ENCODE measurements around the gene RASA3.
"Not testable (repeated sequence)": the region's sequence is repeated elsewhere in the genome, so short reads cannot be mapped to it uniquely, and the experiment has no call there.

The RASA3 gene

DNA sequence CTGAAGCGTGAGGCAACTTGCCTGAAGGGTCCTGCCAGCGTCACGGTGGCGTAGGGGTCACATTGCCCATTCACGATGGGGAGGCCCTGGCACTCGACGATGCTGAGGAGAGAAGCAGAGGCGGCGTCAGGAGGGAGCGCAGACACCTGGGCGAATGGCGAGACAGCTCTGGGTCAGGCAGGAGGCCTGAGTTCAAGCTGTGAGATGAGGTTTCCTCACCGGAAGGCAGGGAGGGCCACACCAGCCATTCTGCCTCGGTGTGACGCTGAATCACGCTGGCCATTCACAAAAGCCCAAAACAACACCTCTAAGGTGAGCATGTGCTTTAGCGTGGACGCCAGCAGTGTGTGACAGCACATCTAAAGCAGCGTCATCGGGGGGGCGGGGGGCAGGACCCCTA, 104.6 kb downstream of the RASA3 start:
- DNase-seq, result no peak

DNA sequence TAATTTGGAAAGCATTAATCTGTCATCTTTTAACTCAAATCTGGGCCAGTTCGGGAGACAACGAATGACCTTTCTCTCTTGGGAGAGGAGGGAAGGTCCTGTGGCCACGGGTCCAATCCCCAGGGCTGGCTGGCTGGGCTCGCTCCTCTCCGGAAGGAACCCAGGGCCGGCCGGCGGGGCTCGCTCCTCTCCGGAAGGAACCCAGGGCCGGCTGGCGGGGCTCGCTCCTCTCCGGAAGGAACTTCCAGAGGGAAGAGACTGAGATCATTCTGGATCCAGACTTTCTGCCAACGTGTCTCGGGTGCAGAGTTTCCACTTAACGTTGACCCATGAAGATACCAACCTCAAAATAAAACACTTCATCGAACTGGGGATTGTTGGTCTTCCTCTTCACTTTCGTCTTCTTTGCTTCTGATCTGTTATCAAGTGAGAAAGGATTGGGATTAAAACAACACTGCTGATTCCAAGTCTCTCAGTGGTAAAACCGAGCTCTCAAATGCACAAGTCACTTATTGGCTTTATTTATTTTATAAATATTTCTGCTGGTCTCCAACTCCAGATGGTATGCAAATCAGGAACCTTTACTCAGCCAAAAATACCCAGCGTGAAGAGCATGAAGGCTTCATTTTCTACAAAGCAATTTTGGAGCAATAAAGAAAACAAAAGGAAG, 105.2 kb downstream of the RASA3 start:
- DNase-seq, result no peak

DNA sequence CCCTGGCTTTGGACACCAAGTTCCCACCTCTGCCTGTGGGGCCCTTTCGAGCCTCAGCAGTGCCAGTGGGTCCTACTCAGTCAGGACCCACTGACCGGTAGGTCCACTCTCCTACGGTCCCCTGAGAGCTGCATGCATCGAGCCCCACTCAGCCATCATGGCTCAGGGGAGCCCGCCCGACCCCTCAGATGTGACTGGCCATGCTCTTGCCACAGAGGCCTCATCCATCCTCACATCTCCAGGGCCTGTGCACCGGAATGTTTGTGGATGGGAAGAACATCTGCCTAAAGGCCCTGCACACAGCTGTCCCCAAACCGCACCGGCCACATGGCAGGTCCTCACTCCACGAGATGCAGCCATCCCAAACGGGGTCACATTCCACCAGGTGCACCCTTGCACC, 105.9 kb downstream of the RASA3 start:
- no peak for DNase-seq

DNA sequence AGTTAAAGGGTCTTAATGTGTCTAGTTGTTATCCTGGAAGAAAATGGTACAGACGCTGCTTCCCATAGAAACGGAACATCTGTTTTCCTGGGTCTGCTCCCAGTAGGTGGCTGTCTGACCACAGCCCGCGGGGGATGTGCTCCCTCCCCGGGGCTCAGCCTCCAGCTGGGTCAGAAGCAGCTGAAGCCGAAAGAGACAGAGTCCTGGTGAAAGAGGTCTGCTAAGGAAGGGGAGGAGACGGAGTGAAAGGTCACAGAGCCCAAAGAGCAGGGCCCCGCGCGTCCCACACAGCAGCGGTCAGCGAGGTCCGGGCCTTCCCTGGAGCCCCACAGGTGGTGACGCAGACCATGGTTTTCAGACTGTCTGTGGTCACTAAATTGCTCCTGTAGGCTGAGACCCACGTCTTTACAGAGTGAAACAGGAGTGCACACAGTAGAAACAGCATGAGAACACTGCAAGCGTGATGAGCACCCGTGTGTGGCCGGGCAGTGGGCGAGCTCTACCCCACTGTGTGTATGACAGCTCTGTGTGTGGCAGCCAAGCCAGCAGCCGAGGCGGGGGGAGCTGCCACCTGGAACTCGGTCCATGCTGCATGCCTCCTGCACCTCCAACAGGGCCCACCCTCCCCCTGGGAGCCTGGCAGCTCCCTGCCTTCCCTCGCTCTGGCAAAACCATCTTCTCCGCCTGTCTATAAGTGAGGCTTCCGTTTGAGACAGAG, 106.5 kb downstream of the RASA3 start:
- DNase-seq, result peak; percentile 72

DNA sequence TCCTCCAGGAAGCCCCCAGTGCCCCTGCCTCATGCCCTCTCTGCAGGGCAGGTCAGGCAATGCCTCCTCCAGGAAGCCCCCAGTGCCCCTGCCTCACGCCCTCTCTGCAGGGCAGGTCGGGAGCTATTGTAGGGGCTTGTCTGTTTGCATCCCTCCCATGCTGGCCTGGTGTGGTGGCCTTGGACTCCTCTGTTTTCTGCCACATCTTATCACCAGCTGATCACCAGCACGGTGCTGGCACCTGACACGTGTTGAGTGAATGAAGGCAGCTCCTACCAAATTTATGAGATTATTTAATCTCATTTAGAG, 107.1 kb downstream of the RASA3 start:
- DNase-seq, result no peak

DNA sequence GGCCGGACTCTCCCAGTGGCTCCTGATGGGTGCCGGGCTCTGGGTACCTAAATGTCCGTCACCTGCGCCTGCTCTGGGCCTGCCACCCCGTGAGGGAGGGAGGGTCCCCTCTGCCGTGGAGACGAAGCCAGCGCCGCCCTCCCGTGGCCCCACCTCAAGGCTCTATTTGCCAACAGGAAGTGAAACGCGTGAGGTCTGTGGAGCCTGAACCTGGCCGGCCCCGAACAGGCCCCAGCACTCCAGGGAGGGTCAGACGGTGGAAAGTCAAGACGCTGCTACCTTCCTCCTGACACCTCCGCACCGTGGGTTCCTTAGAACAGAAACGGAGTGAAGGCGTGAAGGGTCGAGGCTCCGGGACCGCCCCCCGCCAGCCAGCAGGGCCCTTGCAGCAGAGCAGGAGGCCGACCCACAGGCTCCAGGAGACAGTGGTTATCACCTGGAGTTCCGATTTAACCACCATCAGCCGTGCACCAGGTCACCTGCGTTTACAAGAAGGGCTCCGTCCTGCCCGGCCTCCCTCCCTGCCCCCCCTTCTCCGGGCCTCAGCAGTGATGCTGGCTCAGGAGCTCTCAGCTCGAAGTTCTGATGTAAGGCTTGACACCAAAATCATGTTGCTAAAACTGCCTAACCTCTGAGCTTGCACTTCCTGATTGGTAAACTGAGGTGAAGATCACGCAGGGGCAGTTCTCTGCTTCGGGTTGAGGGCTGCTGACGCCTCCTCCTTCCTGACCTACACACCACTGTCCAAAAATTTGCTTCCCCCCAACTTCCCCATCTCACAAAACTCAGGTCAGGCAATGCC, 107.6 kb downstream of the RASA3 start:
- DNase-seq, result no peak

DNA sequence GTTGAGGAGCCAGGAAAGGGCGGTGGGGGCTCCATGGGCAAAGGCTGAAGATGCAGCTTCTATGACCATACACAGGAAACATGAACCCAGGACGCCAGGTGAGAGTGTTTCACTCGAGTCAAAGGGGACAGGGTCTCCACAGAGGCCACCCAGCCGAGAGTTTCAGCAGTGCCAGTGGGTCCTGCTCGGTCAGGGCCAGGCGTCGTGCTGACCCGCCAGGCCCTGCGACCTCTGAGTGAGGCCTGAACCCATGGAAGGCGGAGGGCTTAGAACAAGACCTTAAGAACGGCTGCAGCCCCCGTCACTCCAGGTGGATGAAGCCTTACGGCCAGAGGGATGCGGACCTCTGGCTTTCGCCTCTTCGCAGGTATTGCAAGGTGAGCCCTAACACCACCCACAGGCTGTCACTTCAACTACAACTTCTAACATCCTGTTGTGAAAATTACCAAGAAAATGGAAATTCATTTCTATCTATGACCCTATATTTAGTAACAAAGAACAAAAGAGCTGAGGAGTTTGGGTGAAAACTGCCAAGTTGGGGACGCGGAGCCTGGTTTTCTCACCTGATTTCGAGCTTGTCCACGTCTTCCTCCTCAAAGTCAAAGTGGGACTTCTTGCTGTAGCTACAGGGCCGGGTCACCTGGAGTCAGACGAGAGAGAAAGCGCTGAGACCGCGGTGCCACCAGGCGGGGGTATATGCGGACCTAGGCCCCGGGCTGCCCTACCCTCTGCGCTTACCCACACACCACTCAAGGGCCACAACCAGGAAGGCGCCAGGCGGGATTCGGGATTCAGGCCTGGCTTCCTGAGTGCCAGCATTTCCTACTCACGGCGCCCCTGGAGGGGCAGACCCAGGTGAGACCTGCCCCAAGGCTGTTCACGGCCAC, 108.5 kb downstream of the RASA3 start:
- DNase-seq, result no peak

DNA sequence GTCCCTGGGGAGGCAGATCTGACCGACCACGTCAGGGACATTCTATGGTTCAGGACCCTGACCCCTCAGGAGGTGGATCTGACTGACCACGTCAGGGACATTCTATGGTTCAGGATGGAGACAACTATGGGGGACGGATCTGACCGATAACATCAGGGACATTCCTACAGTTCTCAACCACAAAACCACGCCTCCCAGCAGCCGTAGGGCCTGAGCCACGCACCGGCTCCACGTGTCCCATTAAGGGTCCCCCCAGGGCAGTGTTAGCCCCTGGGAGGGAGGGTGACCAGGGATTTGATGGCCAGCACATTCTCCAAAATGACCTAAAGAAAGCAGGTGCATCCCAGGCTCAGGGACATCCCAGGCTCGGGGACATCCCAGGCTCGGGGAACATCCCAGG, 109.5 kb downstream of the RASA3 start:
- no peak for DNase-seq

DNA sequence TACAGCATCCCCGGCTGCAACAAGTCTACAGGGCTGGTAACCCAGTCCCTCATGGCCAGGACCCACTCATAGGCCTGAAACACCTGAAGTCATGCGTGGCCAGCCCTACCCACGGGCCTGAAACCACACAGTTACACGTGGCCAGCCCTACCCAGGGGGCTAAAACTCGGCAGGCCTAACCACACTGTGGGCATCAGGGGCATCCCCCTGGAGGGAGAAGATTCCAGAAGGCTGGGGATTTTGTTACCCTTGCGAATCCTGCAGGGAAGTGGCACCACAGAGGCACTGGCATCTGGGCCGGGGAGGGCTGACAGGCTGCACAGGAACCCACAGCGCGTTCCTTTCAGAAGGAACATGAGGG, 110.1 kb downstream of the RASA3 start:
- no peak for DNase-seq

DNA sequence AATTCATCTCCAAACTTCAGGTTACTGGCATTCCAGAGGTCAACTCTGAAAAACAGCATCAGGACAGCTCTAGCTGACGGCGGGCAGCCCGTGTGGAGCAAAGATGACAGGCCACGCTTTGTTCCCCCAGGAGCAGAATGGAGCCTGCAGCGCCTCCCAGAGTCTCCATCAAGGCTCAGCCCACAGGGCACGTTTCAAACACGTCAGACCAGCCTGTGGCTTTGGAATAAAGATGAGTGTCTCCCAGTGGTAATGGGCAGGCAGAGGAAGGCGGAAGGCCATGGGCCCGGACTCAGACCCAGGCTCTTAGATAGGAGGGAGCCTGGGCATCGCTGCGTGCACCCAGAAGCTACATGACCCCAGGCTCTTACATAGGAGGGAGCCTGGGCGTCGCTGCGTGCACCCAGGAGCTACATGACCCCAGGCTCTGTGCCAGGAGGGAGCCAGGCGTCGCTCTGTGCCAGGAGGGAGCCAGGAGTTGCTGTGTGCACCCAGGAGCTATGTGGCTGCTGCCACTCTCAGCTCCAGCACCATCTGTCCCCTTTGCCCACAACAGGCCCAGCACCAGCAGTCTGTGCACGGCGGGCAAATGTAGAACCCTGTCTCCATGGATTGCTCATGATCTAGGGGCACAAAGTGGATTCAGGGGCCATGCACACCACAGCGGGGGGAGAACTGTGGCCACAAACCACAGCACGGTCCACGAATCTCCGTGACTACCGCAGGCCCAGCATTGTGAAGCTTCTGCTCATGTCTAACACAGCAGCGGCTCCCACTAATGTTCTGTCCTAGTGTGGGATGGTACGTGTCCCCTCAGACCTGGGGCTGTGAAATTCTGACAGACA, 110.7 kb downstream of the RASA3 start:
- DNase-seq, result no peak

DNA sequence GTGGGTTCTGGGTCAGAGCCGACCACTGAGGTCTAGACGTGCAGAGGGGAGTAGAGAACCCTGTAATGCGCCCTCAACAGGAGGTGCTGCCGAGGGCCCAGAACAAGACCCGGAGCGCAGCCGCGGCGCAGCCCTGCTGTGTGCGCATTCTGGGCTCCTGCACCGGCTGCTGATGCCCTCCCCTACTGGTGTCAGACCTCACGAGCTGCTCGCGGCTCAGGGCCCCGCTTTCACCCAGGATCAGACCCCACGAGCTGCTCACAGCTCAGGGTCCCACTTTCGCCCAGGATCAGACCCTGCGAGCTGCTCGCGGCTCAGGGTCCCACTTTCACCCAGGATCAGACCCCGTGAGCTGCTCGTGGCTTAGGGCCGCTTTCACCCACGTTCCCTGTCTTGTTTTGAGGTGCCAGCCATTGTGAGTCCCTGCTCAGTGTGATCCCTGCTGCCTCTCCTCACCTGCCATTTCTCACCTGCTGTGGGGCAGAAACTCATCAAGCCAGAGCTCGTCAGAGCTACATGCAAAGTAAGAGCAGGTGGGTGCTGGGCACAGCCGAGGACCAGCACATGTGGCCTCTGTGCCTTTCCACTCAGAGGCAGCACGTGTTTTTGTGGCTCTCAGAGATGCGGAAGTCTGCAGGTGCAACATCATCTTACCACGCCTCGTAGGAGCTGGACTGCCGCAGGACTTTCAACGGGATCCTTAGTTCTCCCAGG, 111.5 kb downstream of the RASA3 start:
- no peak for DNase-seq

DNA sequence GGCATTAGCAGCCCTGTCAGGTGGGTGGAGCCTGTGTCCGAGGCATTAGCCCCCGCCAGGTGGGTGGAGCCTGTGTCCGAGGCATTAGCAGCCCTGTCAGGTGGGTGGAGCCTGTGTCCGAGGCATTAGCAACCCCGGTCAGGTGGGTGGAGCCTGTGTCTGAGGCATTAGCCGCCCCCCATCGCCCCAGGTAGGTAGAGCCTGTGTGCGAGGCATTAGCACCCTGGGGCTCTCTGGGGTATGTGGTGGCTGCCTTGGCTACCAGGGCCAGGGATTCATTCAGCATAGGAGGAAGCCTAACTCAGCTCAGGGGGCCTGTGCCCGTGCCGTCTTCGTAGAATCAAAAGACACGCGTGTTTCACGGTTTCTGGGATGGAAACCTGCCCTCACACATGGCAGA, 112.3 kb downstream of the RASA3 start:
- DNase-seq, result not testable (repeated sequence)

DNA sequence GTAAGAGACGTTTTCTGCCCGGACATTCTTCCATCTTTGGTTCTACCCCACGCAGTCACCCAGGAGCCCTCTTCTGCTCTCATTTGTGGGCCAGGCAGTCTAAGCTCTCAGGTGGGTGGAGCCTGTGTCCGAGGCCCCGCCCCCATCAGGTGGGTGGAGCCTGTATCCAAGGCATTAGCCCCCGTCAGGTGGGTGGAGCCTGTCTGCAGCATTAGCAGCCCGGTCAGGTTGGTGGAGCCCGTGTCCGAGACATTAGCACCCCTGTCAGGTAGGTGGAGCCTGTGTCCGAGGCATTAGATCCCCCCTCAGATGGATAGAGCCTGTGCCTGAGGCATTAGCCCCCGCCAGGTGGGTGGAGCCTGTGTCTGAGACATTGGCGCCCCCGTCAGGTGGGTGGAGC, 113.1 kb downstream of the RASA3 start:
- DNase-seq, result no peak

DNA sequence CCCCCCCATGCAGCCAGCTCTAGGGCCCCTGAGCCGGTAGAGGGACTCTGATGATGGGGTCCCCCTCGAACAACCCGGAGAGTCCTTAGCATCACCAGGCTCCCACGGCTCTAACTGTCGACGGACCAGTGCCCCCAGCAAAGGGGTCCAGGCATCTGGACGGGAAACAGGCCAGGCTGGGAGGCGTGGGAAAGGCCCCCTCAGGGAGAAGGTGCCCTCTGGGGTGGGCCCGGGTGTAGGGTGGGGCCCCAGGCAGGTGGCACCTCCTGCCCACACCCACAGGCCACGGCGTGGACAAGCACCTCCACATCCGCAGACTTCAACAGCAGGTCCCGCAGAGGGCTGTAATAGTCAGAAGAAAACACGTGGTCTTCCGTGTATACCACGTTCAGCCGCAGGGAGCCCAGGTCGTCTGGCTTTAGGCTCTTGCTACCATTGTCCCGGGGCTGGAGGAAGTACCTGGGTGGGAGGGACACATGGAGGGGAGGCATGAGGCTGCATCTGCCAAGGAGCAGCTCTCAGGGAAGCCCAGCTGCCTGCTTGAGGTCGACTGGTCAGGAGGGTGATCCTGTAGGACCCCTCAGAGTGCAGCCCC, 113.9 kb downstream of the RASA3 start:
- no peak for DNase-seq

DNA sequence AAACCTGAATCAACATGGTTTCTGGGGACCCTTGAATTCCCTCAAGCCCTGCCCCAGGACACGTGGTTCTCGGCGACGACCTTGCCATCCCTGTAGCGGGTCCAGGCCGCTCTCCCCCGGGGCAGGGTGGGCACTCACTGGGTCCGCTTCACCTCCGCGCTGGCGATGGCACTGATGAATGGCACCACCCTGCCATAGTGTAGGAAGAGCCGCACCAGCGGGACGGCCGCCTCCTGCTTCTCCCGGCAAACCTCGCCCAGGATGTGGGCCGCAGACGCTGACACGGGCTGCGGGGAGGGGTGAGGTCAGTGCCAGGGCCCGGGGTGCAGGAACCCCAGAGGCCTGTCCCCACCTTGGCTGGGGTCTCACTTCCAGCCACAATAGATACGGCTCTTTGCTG, 114.5 kb downstream of the RASA3 start:
- DNase-seq, result no peak

DNA sequence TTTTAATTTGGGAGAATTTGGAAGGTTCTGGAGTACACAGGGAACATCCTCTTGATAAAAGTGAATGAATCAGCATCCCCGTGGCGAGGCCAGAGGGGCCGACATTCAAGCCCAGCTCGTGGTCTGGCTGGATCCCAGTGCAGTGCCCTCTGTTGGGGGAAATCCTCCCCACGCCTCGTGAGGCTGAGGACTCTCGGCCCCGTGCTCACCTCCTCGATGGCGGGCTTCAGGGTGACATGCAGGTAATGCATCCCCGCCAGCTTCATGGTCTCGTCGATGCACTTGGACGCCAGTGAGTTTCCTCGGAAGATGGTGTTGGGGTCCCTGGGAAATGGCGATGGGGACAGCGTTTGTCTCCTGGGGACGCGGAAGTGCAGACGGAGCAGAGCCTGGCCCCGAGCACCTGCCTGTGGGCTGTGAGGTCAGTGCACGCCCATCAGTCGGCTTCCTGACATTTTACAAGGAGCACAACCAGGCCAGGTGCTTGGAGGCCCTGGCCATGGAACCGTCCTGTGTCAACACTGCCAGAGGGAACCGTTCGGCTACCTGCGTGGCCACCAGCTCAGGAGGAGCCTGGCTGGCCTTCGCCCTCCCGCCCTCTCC, 115.3 kb downstream of the RASA3 start:
- DNase-seq, result no peak

DNA sequence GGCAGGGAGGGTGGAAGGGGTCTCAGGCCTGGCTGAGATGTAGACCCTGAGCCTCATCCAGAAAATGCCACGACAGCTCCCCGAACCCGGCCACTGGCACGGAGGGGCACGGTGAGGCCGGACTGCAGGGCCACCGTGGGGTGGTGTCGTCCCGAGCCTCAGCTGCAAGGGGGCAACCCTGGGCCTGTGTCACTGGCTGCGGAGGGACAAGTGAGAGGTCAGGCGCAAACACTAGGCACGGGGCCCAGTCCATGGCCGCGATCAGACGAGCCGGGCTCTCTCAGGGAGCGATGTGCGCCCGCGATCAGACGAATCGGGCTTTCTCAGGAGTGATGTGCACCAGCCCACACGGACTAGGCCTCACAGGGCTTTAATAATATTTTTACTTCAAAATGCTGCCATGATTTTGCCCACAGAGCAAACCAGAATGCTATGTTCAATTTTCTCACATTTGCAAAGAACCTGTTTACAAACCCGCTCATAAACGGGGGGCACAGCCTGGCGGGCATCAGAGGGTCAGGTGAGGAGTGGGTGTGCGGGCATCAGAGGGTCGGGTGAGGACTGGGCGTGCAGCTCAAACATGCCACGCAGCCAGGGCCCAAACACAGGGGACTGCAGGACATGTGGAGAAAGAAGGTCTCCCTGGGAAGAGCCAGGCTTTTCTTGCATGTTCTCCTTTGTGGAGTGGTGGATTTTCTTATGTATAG, 115.9 kb downstream of the RASA3 start:
- no peak for DNase-seq

DNA sequence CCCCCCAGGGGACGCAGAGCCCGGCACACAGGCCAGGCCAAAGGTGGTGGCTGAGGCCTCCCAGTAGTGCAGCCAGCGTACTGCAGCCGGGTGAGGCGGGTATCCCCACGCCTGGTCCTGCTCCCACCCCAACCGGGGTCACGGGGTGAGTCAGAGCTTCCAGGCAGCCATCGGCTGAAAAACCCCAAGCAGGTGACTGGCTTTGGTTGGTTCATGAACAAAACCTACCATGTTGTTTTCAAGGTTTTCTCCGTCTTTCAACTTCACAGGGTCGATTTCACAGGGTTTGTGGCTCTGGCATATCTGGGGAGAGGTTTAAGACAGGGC, 116.5 kb downstream of the RASA3 start:
- no peak for DNase-seq

DNA sequence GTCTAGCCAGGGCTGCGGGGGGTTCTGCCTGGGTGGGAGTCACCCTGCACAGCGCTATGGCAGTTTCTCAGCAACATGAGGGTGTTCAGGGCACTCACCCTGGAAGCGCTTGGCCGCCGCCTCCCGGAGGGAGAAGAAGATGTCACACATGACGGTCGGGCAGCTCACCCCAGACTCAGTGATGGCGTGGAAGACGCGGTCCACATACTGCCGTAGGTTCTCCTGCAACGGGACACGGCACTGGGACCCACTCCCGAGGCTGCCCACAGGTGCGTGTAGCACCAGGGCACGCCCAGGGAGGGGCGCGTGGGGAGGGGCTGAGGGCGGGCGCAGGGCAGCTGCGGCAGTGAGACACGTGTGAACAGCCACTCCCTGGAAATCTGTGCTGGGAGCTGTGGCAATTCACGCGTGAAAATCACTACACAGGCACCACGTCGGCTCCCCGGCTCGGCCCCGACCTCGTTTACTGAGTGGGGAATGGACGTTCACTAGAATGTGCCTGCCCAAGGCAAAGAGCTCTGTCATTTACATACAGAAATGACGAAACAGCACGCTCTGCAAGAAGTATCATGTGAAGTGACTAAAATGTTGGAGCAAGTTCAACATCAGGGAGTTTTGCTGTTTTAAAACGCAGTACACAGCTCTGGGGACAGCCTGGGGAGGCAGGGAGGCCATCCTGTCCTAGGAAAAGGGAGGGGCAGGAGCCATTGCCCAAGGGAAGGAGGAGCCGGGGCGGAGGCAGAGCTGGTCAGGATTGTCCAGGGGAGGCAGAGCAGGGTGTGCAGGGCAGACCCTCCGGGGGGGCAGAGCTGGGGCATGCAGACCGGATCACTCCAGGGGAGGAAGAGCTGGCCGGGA, 117.1 kb downstream of the RASA3 start:
- no peak for DNase-seq
